Retinal pigment epithelial cell (primary cell): ENCODE measurements around the gene FAAH2.

Experiments used
- DNase-seq: peaks from one replicate; pipeline ENCODE4 v3.0.0-alpha.2; 2010; ENCODE audit warnings: low read depth
- H3K4me3 ChIP-seq: 2 replicates; pipeline ENCODE4 v1.5.1; 2011; ENCODE audit warnings: mild to moderate bottlenecking, low read length, control low read depth, moderate library complexity
- CTCF ChIP-seq: conservative IDR thresholded peaks from 2 replicates; pipeline ENCODE4 v1.5.1; 2011; ENCODE audit warnings: low read depth, low read length, control low read depth, inconsistent platforms

The FAAH2 gene

GRCh38 chrX:57519578-57520118, 233.1 kb downstream of the FAAH2 start:
- DNase-seq, result no peak
- TF ChIP-seq CTCF, result no peak

GRCh38 chrX:57528670-57529255, 242.3 kb downstream of the FAAH2 start:
- no peak for TF ChIP-seq CTCF
- H3K4me3 ChIP-seq, result no peak overlapping the region
- DNase-seq, result no peak

More at GRCh38 chrX:57519578-57520118, 233.1 kb downstream of the FAAH2 start:
- H3K4me3 ChIP-seq, result no peak overlapping the region
